HepG2 (cell line): ENCODE measurements around the gene MAP2K3. TPM values are rescaled to one million over a fixed set of nuclear protein-coding genes. Genes with fewer than 3 reads are reported as not detected.
A peak's percentile ranks its signal among the peaks of the same experiment; 100 is the strongest.
"Not testable (repeated sequence)": the region's sequence is repeated elsewhere in the genome, so short reads cannot be mapped to it uniquely, and the experiment has no call there.

Experiments
- ATAC-seq: fragments of 200-7000 bp; cut with Tn5 transposase; 3 replicates; pipeline ENCODE4 v1.9.1; 2020; ENCODE audit warnings: mild to moderate bottlenecking, moderate library complexity
- BruUV-seq: library from RNA; stranded (reverse); fragments of 400-500 nt; replicated peaks from 2 replicates; lab custom pipeline; 2021; lab: Mats Ljungman, UMichigan
- CTCF ChIA-PET: fragments of 300-600 bp; formaldehyde crosslinking; extraction: SDS; loops from one replicate; lab custom pipeline; 2021; ENCODE audit warnings: low total read pairs, inconsistent platforms, low intra/inter-chr PET ratio; lab: Yijun Ruan, JAX
- POLR2A ChIA-PET: fragments of 350-600 bp; sonication (Branson Sonifier 250); formaldehyde crosslinking; loops from one replicate; lab custom pipeline; 2020; ENCODE audit warnings: antibody characterized with exemption, inconsistent platforms; lab: Yijun Ruan, JAX
- DNase-seq: peaks from one replicate; pipeline ENCODE4 v3.0.0-alpha.2; 2015; ENCODE audit warnings: low spot score
- FAIRE-seq: peaks from 3 replicates; lab custom pipeline; 2011; peaks lifted over from hg19 to GRCh38; lab: Jason Lieb, UNC
- H2AFZ ChIP-seq: one replicate; pipeline ENCODE4 v1.6.1; 2011; ENCODE audit warnings: low read length, inconsistent platforms
- H3K27ac ChIP-seq: fragments of 300-600 bp; 3 replicates; pipeline ENCODE4 v1.8.0; 2011; ENCODE audit warnings: mixed run types, mild to moderate bottlenecking, mixed read lengths, low read length, inconsistent platforms; ENCODE audit not compliant: insufficient read depth; ENCODE audit errors: extremely low read length
- H3K27me3 ChIP-seq, 2 experiments: fragments of 200-600 bp in 1 of 2; 2 replicates in 1 of 2; 3 replicates in 1 of 2; pipeline versions ENCODE4 v1.6.0 to v1.8.0; 2011; ENCODE audit warnings: low read length in 2 of 2, mild to moderate bottlenecking in 2 of 2, moderate library complexity in 2 of 2, inconsistent platforms in 1 of 2; ENCODE audit not compliant: insufficient read depth in 2 of 2, control insufficient read depth in 1 of 2
- H3K36me3 ChIP-seq, 2 experiments: fragments of 200-600 bp in 1 of 2; replicated peaks in 1 of 2; 2 replicates in 1 of 2; 3 replicates in 1 of 2; pipeline versions ENCODE4 v1.5.1 to v1.8.0; 2011; ENCODE audit warnings: low read length in 2 of 2, inconsistent platforms in 1 of 2; ENCODE audit not compliant: insufficient read depth in 2 of 2, control insufficient read depth in 1 of 2
- H3K4me1 ChIP-seq: 2 replicates; pipeline ENCODE4 v1.5.1; 2012; ENCODE audit warnings: low read length, inconsistent platforms; ENCODE audit not compliant: insufficient read depth
- H3K4me2 ChIP-seq: 2 replicates; pipeline ENCODE4 v1.6.0; 2011; ENCODE audit warnings: low read depth, low read length, inconsistent platforms
- H3K4me3 ChIP-seq, 3 experiments: fragments of 200-600 bp in 1 of 3; sonication (generic), shearing (Covaris generic) in 1 of 3; replicated peaks in 1 of 3; 2 replicates each; pipeline ENCODE4 v1.5.1; 2011 to 2016; ENCODE audit warnings: low read length in 3 of 3, inconsistent platforms in 2 of 3, low read depth in 2 of 3, mild to moderate bottlenecking in 2 of 3, control low read depth in 1 of 3, mixed read lengths in 1 of 3; ENCODE audit not compliant: insufficient read depth in 1 of 3
- H3K79me2 ChIP-seq: one replicate; pipeline ENCODE4 v1.6.1; 2011; ENCODE audit warnings: low read length, inconsistent platforms; ENCODE audit not compliant: insufficient read depth
- H3K9ac ChIP-seq: 2 replicates; pipeline ENCODE4 v1.6.0; 2011; ENCODE audit warnings: mild to moderate bottlenecking, low read depth, low read length, inconsistent platforms; ENCODE audit not compliant: insufficient read depth
- H3K9me3 ChIP-seq: 2 replicates; pipeline ENCODE4 v1.5.1; 2012; ENCODE audit warnings: mild to moderate bottlenecking, low read length
- H4K20me1 ChIP-seq: 2 replicates; pipeline ENCODE4 v1.6.0; 2011; ENCODE audit warnings: inconsistent platforms, mild to moderate bottlenecking, low read length, moderate library complexity; ENCODE audit not compliant: insufficient read depth
- WGBS: methylation state at CpG from one replicate; pipeline ENCODE4 v1.1.6; 2017; ENCODE audit warnings: low lambda C conversion rate; 5-methylcytosine and 5-hydroxymethylcytosine counted together
- in situ Hi-C: cut with HindIII; loops from 2 replicates; pipeline ENCODE4 v1.10.0; 2017; ENCODE audit warnings: low pct_unique_long_range_greater_than_20kb; ENCODE audit not compliant: extremely low pct_ligation_motif_present
- intact Hi-C: fragments of 100-400 bp; cut with micrococcal nuclease; formaldehyde crosslinking; loops from one replicate; pipeline ENCODE4 v1.10.0; 2022; ENCODE audit not compliant: unreplicated experiment
- polyA plus RNA-seq, 8 experiments: library from polyadenylated mRNA; depleted of rRNA in 3 of 8; stranded (reverse) in 7 of 8; unstranded in 1 of 8; fragments of >200 nt; fragmentation: Illumina TruSeq in 4 of 8; extraction: Trizol in 4 of 8; gene quantifications; 2 replicates each; pipeline versions ENCODE4 v1.2.1 to v1.2.3, GENCODE V29; 2011 to 2016; ENCODE audit warnings: low read depth in 4 of 8, missing spikeins in 1 of 8, mixed read lengths in 1 of 8; ENCODE audit not compliant: insufficient read depth in 1 of 8
- total RNA-seq, 5 experiments: library from RNA; depleted of rRNA; stranded (reverse); fragments of >200 nt; fragmentation: Illumina TruSeq; extraction: Trizol; gene quantifications; 2 replicates each; pipeline ENCODE4 v1.2.3, GENCODE V29; 2016; ENCODE audit warnings: low read depth in 1 of 5
- TF ChIP-seq, protein P1 (sequence below): sonication (generic); formaldehyde crosslinking; IDR thresholded peaks from 2 replicates; pipeline ENCODE4 v1.5.1; 2020; ENCODE audit warnings: mild to moderate bottlenecking, missing genetic modification reagents, moderate library complexity

MAP2K3 gene
- total and polyA plus RNA-seq, 2 of the 13 experiments (the other 11 are each of a cell fraction or from before 2014, with no cell fraction given): 20.5 to 27.4 TPM

DNA sequence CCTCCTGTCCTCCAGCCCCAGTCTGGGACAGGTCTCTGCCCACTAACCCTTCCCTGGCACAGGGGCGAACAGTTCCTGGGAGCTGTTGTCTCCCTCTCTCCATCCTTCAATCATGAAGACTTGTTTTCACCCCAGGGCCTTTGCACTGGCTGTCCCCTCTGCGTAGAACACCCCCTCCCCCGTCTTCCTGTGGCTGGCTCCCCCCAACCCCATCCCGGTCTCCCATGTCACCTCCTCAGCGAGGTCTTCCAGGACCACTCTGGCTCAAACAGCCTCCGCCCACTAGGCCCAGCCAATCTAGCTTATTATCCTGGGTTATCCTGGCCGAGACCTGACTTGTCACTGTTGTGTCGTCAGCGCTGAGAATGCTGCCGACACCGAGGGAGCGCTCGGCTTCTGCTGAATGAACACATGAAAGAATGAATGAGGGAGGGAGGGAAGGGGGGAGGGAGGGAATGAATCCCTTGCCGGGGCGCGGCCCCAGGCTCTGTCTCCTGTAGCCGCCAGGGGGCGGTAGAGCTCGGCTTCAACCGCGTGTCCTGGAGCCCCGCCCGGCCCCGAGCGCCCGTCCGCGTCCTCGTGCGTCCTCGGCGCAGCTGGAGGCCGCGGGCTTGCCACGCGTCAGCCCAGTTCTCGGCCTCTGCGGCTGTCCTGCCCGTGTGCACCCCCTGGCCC lies 31.8 kb downstream of the MAP2K3 start:
- H3K27ac ChIP-seq, H3K4me2 ChIP-seq, H3K9me3 ChIP-seq, CTCF ChIA-PET: not testable (repeated sequence)
- 45% methylated on average over 8 of the region's 39 CpGs for WGBS
- TF ChIP-seq, protein P1, sequence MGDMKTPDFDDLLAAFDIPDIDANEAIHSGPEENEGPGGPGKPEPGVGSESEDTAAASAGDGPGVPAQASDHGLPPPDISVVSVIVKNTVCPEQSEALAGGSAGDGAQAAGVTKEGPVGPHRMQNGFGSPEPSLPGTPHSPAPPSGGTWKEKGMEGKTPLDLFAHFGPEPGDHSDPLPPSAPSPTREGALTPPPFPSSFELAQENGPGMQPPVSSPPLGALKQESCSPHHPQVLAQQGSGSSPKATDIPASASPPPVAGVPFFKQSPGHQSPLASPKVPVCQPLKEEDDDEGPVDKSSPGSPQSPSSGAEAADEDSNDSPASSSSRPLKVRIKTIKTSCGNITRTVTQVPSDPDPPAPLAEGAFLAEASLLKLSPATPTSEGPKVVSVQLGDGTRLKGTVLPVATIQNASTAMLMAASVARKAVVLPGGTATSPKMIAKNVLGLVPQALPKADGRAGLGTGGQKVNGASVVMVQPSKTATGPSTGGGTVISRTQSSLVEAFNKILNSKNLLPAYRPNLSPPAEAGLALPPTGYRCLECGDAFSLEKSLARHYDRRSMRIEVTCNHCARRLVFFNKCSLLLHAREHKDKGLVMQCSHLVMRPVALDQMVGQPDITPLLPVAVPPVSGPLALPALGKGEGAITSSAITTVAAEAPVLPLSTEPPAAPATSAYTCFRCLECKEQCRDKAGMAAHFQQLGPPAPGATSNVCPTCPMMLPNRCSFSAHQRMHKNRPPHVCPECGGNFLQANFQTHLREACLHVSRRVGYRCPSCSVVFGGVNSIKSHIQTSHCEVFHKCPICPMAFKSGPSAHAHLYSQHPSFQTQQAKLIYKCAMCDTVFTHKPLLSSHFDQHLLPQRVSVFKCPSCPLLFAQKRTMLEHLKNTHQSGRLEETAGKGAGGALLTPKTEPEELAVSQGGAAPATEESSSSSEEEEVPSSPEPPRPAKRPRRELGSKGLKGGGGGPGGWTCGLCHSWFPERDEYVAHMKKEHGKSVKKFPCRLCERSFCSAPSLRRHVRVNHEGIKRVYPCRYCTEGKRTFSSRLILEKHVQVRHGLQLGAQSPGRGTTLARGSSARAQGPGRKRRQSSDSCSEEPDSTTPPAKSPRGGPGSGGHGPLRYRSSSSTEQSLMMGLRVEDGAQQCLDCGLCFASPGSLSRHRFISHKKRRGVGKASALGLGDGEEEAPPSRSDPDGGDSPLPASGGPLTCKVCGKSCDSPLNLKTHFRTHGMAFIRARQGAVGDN (CRISPR knock-in tag): peak; percentile 18; the same call in 1 of the 2 replicates
- TF ChIP-seq, all 625 proteins: peak for 1; not testable (repeated sequence) for 624
- H3K27me3 ChIP-seq, BruUV-seq, H3K9ac ChIP-seq, H4K20me1 ChIP-seq, FAIRE-seq, POLR2A ChIA-PET, DNase-seq, H3K4me3 ChIP-seq, H2AFZ ChIP-seq, H3K79me2 ChIP-seq, H3K36me3 ChIP-seq: not testable (repeated sequence)
- intact Hi-C loops (loop anchor here (5.0 to 10.0 kb wide), 2 partner anchors 34 to 198 kb away; partner anchors contain the start of gene MAP2K3), in situ Hi-C loops (loop anchor here (25.0 kb wide), 1 partner anchor 446 kb away; no protein-coding TSS in a partner anchor)
- H3K4me1 ChIP-seq: peaks cover 22% of the 10 kb centered on the region
- ATAC-seq: peak; percentile 72
